ENCODE results near the gene TRIM37.

The TRIM37 gene

GRCh38 chr17:59037960-59038359 lies 68.7 kb downstream of the TRIM37 start:
- no peak for DNase-seq

DNA sequence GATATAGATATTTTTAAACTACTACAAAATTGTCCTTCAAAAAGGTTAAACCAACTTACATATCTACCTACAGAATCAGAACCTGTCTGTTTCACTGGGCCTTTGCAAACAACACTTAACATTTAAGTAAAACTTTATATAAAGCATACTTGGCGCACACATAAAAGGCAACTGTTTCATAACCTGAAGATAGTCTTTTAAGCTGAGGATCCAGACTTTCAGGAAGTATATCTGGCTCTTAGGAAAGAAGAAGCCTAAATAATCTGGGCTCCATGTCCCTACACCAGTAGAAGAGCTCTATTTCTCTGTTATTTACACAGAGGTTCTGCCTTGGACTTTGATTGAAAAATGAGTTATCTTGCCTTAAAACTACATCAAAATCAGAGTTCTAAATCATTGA lies 75.9 kb downstream of the TRIM37 start:
- no peak for DNase-seq

DNA sequence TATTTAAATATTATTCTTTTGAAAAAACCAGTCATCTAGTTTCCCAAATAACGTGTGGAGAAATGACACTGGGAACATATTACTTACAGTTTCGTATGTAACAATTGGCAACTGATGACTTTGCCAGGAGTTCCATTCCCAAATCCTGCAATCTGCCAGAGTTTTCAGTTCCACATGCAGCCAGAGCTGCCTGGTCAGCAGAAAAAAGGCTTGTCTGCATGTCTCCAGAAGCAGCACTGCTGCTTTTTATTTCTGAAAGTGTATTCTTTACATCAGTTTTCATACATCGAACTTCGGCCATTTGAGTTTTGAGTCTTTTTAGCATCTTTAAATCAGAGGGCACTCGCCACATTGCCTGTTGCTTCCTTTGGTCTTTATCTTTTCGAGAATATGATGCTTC lies 78.4 kb downstream of the TRIM37 start:
- no peak for DNase-seq

DNA sequence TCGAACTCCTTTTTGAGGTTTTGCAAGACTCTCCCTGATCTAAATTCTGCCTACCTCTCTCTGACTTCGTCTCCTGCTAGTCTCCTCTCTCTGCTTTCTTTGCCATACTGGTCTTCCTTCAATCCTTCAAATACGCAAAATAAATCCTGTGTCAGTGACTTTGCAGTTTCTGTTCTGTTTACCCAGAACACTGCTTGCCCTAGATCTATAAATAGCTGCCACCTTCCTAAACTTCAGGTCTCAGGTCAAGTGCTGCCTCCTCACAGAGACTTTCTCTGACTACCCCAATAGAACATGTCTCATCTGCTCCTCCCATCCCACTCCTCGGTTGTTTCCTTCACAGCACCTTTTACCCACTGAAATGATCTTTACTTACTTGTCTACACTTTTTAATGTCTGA lies 78.9 kb downstream of the TRIM37 start:
- DNase-seq: no peak

- DNase-seq: peak in 1 of 56 donors; percentile 1
Measured at GRCh38 chr17:59026176-59026939, 80.3 kb downstream of the TRIM37 start.

- no peak for DNase-seq
Measured at GRCh38 chr17:59024916-59025315, 81.8 kb downstream of the TRIM37 start.

- no peak for DNase-seq
Measured at GRCh38 chr17:59018019-59018418, 88.7 kb downstream of the TRIM37 start.

- no peak for DNase-seq
Measured at GRCh38 chr17:59011975-59012374, 94.7 kb downstream of the TRIM37 start.

DNA sequence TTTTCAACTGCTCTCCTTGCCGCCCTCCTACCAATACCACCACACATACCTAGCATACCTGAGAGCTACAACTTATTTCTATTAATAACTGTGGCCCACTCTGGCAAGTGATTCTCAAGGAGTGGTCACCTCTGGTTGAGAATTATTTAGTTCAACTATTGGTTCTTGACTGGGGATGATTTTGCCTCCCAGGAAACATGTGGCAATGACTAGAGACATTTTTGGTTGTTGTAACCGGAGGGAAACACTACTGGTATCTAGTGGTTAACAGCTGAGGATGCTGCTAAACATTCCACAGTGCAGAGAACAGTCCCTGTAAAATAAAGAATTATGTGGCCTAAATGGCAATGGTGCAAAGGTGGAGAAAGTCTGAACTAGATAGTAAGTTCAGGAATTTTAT lies 96.7 kb downstream of the TRIM37 start:
- no peak for DNase-seq

DNA sequence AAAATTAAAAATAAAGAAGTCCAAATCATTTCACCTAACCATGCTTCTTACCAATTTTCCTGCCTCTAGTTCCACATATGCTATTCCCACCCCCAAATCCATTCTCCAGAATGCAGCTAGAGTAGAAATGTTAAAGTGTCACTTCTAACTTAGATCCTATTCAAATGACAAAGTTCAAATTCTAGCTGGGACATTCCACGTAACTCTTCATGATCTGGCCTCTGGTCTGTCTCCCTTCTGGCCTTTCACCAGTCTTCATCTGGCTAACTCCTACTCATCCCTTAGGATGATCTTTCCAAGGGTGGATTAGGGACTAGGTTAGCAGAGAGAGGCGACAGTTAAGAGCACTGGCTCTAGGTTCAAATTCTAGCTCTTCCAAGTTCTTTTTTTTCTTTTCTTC lies 97.9 kb downstream of the TRIM37 start:
- DNase-seq: no peak

DNA sequence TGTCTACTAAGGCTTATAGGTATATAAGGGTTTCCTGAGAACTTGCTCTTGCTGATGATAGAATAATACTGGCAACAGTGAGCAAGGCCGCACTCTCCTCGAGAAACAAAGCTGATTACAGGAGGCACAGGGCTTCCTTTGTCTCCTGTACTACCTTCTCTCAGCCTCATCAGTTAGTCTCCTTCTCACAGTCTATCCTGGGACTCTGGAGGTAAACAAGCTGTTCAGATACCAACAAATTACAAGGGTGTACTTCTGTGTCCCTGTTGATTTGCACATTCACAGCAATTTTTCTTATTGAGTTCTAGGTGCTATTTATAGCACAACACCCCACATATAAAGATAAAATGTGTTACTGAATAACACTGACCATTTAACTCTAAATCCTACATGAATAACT lies 98.7 kb downstream of the TRIM37 start:
- no peak for DNase-seq

DNA sequence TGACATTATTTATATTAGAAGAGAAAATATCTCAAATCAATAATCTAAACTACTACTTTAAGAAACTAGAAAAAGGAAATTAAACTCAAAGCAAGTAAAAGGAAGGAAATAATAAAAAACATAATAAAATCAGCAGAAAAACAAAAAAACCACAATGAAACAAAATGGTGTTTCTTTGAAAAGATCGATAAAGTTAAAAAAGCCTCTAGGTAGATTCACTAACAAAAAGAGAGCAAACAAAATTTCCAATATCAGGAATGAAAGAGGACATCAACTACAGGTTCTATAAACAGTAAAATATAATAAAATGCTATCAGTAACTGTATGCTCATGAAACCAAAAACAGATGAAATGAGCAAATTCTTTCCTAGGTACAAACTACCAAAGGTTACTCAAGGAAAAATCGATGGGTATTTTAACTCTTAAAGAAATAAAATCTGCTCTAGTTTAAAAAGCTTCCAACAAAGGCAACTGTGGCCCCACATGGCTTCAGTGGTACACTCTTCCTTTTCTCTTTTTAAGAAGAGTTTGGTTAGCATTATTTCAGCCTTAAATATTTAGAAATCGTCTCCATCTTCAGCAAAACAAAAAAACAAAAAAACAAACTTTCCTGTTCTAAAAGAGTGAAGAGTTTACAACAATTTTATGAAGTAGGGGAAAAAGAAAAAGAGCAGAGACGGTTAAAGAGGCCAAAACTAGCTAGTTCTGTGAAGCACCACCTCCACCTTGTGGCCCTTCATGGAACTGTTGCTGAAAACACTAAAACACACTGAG lies 102.2 kb downstream of the TRIM37 start:
- peak in 32 of 56 donors; percentile 0 to 83 (median 14) for DNase-seq

- DNase-seq: no peak
Measured at GRCh38 chr17:59003860-59004259, 102.8 kb downstream of the TRIM37 start.

GRCh38 chr17:59002848-59003247 lies 103.8 kb downstream of the TRIM37 start:
- no peak for DNase-seq

DNA sequence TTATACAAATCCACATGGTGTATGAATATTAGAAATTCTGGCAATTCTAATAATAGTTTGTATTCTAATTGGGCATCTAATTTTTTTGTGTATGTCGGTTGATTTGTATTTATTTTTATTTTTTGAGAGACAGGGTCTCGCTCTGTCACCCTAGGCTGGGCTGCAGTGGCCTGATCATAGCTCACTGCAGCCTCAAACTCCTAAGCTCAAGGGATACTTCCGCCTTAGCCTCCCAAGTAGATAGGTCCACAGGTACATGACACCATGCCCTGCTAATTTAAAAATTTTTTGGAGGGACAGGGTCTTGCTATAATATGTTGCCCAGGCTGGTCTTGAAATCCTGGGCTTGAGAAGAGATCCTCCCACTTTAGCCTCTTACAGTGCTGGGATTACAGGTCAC lies 104.6 kb downstream of the TRIM37 start:
- DNase-seq: no peak

DNA sequence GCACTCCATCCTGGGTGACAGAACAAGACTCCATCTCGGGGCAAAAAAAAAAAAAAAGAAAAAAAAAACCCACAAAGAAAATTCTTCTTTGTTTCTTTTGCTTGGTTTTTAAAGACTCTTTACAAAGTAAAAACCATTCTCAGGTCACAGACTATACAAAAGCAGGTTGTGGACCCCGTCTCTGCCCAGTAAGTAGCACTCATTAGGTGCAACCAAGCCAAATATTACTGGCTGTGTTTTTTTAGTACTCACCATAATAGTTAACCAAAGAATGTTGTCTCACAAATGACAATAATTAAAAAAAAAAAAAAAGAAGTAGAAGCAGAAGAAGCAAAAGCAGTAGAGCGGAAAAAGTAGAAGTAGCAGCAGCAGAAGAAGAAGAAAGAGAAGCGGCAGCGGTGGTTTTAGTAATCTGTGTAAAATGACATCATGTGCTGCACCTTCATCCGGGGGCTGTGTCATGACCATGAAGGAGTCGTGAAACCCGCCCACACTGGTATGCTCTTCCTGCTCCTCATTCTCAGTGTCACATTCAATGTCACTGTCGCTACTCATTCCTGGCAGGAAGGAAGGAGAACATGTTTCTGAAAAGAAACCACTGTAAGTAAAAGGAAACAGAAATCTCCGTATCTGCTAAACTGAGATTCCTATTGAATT lies 105.4 kb downstream of the TRIM37 start:
- peak in 2 of 56 donors; percentile 4 to 6 for DNase-seq

GRCh38 chr17:59000022-59000421 lies 106.7 kb downstream of the TRIM37 start:
- DNase-seq: no peak

DNA sequence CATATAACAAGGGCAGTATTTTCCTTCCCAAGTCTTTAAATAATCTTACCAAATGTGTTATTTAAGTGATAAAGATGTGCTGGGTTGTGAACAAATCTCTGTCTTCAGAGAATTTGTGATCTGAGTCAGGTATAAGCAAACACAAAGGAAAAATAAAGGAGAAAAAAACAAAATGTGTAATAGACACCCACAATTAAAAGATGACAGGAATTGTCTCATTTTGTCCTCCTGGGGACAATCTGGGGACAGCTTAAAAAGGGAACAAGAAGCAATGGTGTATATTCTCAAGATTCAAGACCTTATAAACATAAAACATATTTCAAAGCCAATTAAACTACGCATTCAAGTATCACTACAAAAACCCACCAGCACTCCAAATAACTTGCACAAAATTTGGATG lies 107.2 kb downstream of the TRIM37 start:
- no peak for DNase-seq

- DNase-seq: no peak
Measured at GRCh38 chr17:58998871-58999270, 107.8 kb downstream of the TRIM37 start.

DNA sequence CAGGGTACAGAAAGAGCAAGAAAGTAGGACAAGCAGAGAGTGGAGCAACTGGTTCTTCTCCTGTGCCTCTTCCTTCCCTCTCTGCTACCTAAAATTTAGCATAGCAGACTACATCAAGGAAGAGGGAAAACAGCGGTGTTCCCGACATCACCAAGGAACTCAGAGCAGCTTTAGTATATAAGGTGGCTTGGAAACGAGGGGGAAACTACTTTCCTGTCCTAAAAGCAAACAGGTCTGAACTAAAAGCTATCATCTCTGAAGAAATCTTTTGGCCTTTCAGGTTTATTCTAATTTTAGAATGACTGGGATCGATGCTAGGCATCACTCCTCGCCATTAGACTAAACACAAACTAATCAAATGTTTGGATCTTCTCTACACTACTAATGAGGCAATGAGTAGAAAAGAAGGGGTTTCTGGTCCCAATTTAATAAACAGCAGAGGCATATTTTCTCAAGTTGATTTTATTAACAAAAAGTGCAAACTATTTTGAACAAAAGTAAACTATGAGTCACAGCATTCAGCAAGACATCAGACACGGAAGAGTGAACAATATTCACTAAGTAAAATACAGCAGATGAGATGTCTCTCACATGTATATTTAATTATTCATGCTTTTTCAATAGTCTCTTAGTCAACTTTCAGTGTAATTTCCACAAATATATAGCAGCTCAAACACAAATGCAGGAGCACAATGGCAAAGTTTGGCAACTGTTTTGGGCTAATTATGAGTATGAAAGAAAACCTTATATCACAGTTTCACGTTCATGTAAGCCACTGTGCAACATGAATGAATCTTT lies 108.7 kb downstream of the TRIM37 start:
- no peak for DNase-seq

- no peak for DNase-seq
Measured at GRCh38 chr17:58996968-58997367, 109.7 kb downstream of the TRIM37 start.

Measured in amygdala (tissue), 56 donors.